Spinal cord (tissue), 10 donors: ENCODE data around the gene UBXN10. TPM values are rescaled to one million over a fixed set of nuclear protein-coding genes. Genes with fewer than 3 reads are reported as not detected.

Source experiments
- DNase-seq, 6 donors: peaks; one replicate each; pipeline versions ENCODE4 v3.0.0 to v3.0.0-alpha.2; 2013 to 2015; ENCODE audit warnings: low spot score in 6 of 6, low read depth in 4 of 6
- H3K27ac ChIP-seq: one replicate; pipeline ENCODE4 v1.5.1; 2013; ENCODE audit warnings: low read depth, low read length, control low read depth
- H3K27me3 ChIP-seq: one replicate; pipeline ENCODE4 v1.6.1; 2013; ENCODE audit warnings: low read length; ENCODE audit not compliant: control insufficient read depth, insufficient read depth
- H3K36me3 ChIP-seq: one replicate; pipeline ENCODE4 v1.6.1; 2013; ENCODE audit warnings: low read length; ENCODE audit not compliant: control insufficient read depth, insufficient read depth
- H3K4me1 ChIP-seq: one replicate; pipeline ENCODE4 v1.6.1; 2013; ENCODE audit warnings: low read length; ENCODE audit not compliant: control insufficient read depth, insufficient read depth
- H3K4me3 ChIP-seq: one replicate; pipeline ENCODE4 v1.5.1; 2013; ENCODE audit warnings: low read depth, low read length, control low read depth
- H3K9me3 ChIP-seq: one replicate; pipeline ENCODE4 v1.6.1; 2013; ENCODE audit warnings: low read length; ENCODE audit not compliant: control insufficient read depth, insufficient read depth
- WGBS: methylation state at CpG from one replicate; pipeline ENCODE4 v1.1.5; 2013; ENCODE audit warnings: missing lambda C conversion rate; ENCODE audit not compliant: insufficient coverage; 5-methylcytosine and 5-hydroxymethylcytosine counted together
- long read RNA-seq, 4 donors: transcript quantifications; one replicate each; lab custom pipeline, GENCODE V29; 2026
- polyA plus RNA-seq, 2 donors: library from polyadenylated mRNA; unstranded; fragments of 120-200 nt; gene quantifications; one replicate each; pipeline ENCODE4 v1.2.1, GENCODE V29; 2013; ENCODE audit not compliant: insufficient read length in 2 of 2
- total RNA-seq, 2 donors: library from RNA; depleted of rRNA in 1 of 2; stranded (reverse); fragments of 120-200 nt in 1 of 2; fragments of >200 nt in 1 of 2; gene quantifications; one replicate each; pipeline versions ENCODE4 v1.2.3 to v1.2.4, GENCODE V29; 2013 to 2014
- donor health status: healthy.

Gene UBXN10
- total RNA-seq (1 to 10 TPM; 4.2 to 9.8 TPM), polyA plus RNA-seq (1 to 10 TPM; 3.9 to 6.2 TPM)
- long read RNA-seq, donor 1, full-length matches to known transcripts = 3 of 3 reads
- long read RNA-seq, donor 1, partial matches to known transcripts = 0 of 3 reads
- long read RNA-seq, donor 1, other reads (novel, unspliced or antisense) = 0 of 3 reads
- long read RNA-seq, donor 2, full-length matches to known transcripts = 2 of 2 reads
- long read RNA-seq, donor 2, partial matches to known transcripts = 0 of 2 reads
- long read RNA-seq, donor 2, other reads (novel, unspliced or antisense) = 0 of 2 reads
- long read RNA-seq, donor 3, full-length matches to known transcripts = 2 of 2 reads
- long read RNA-seq, donor 3, partial matches to known transcripts = 0 of 2 reads
- long read RNA-seq, donor 3, other reads (novel, unspliced or antisense) = 0 of 2 reads
- long read RNA-seq, donor 4, full-length matches to known transcripts = 5 of 5 reads
- long read RNA-seq, donor 4, partial matches to known transcripts = 0 of 5 reads
- long read RNA-seq, donor 4, other reads (novel, unspliced or antisense) = 0 of 5 reads

DNA sequence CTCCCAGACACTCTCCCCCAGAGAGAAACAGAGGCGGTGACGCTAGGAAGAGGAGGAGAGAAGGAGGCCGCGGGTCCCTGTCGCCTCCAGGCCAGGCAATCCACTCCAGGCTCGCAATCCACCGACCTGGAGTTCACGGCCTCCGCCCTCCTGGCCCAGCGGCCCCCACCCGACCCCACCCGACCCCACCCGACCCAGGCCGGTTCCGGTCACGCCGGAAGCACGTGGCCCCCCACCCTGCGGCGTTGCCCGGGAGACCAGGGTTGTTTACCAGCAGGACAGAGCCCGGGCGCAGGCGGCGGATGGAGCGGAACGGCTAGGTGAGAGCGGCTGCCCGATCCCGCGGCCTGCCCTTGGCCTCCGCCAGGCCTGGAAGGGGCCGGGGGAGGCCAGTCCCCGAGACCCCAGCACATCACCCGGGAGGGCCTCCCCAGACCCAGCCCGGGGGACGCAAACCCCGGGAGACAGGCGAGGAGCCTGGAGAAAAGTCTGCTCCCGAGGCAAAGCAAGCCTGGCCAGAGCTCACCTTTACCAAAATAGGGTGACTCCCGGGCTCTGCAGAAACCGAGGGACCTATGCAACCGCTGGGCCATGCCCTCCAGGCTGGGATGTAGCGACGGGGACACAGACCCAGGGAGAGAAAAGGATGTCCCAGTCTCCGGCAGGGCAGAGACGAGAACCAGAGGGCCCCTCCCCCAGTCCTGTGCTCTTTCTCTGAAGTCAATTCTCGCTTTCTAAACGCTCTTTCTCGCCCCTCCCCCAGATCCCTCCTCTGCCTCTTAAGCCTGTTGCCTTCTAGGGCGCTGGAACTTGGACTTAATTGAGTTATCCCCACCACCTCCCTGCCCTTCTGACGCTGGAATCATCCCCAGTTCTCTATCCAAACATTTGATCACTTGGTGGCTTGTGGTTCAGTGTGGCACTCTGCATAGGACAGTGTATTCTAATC, at the start of gene UBXN10, which contains the start of gene PLA2G2C:
Gene UBXN10, plus strand, starts transcription at position 263 of the 949 bp plus-strand sequence. CDS start 4,466 bp downstream, outside the sequence.
Gene PLA2G2C, minus strand, starts transcription at position 685 of the 949 bp plus-strand sequence. CDS start 9,155 bp downstream, outside the sequence.
- no peaks in the 10 kb centered on the region for H3K9me3 ChIP-seq
- 3% methylated on average over 45 of the region's 52 CpGs for WGBS
- peak in 3 of 6 donors; percentile 36 to 77 (median 70) for DNase-seq
- peaks cover 26% of the 10 kb centered on the region for H3K4me1 ChIP-seq
- H3K4me3 ChIP-seq = peak within 1 kb of the TSS; percentile 46
- peaks cover 5% of the 10 kb centered on the region for H3K27me3 ChIP-seq
- H3K36me3 ChIP-seq = no peaks in the 10 kb centered on the region
- H3K27ac ChIP-seq = peak within 1 kb of the TSS; percentile 55

GRCh38 chr1:20136249-20136648, 49.6 kb upstream of the UBXN10 start:
- Histone ChIP-seq H3K27me3 (no peaks in the 10 kb centered on the region), H3K36me3 (no peaks in the 10 kb centered on the region), H3K27ac (no peak overlapping the region), H3K4me3 (no peak overlapping the region), H3K9me3 (no peaks in the 10 kb centered on the region), H3K4me1 (no peaks in the 10 kb centered on the region)
- DNase-seq = no peak
- 92% methylated on average over 3 of the region's 3 CpGs for WGBS

- Histone ChIP-seq H3K4me1 (no peaks in the 10 kb centered on the region), H3K9me3 (no peaks in the 10 kb centered on the region), H3K36me3 (no peaks in the 10 kb centered on the region), H3K4me3 (no peak overlapping the region), H3K27me3 (no peaks in the 10 kb centered on the region), H3K27ac (no peak overlapping the region)
- DNase-seq = no peak
- WGBS = 95% methylated on average over 3 of the region's 4 CpGs
Measured at GRCh38 chr1:20137055-20137454, 48.8 kb upstream of the UBXN10 start.

GRCh38 chr1:20137604-20138003, 48.3 kb upstream of the UBXN10 start:
- Histone ChIP-seq H3K4me3 (no peak overlapping the region), H3K27ac (no peak overlapping the region), H3K27me3 (no peaks in the 10 kb centered on the region), H3K36me3 (no peaks in the 10 kb centered on the region), H3K9me3 (no peaks in the 10 kb centered on the region), H3K4me1 (no peaks in the 10 kb centered on the region)
- DNase-seq = no peak
- WGBS = 100% methylated on average over 1 of the region's 1 CpG

DNA sequence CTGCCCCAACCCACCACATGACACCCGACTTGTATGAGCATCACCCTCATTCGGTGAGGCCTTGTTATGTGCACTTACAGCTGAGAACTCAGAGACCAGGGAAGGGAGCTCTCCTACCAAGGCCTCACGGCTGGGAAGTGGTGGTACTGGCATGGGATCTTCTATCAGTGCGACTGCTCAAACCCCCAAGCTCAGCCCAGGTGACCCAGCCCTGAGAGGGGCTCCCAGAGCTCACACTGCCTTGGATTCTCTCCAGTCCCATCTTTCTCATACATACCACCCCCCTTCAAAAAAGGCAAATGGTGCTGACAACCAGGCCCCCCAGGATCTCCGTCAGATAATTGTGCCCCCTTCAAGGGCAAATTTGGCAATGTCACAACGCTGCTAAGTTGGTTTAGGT, 47.5 kb upstream of the UBXN10 start:
- Histone ChIP-seq H3K27me3 (no peaks in the 10 kb centered on the region), H3K9me3 (no peaks in the 10 kb centered on the region), H3K36me3 (no peaks in the 10 kb centered on the region), H3K27ac (no peak overlapping the region), H3K4me1 (no peaks in the 10 kb centered on the region), H3K4me3 (no peak overlapping the region)
- 100% methylated on average over 1 of the region's 6 CpGs for WGBS
- DNase-seq = no peak

GRCh38 chr1:20138961-20139550, 46.8 kb upstream of the UBXN10 start, which contains the start of gene PLA2G2F:
TSS of gene PLA2G2F (plus strand) at chr1:20139323. CDS start at chr1:20139428, 105 bp downstream.
- Histone ChIP-seq H3K27me3 (no peaks in the 10 kb centered on the region), H3K4me3 (no peak within 1 kb of the TSS), H3K9me3 (no peaks in the 10 kb centered on the region), H3K4me1 (no peaks in the 10 kb centered on the region), H3K27ac (no peak within 1 kb of the TSS), H3K36me3 (no peaks in the 10 kb centered on the region)
- no peak for DNase-seq
- 90% methylated on average over 8 of the region's 9 CpGs for WGBS

DNA sequence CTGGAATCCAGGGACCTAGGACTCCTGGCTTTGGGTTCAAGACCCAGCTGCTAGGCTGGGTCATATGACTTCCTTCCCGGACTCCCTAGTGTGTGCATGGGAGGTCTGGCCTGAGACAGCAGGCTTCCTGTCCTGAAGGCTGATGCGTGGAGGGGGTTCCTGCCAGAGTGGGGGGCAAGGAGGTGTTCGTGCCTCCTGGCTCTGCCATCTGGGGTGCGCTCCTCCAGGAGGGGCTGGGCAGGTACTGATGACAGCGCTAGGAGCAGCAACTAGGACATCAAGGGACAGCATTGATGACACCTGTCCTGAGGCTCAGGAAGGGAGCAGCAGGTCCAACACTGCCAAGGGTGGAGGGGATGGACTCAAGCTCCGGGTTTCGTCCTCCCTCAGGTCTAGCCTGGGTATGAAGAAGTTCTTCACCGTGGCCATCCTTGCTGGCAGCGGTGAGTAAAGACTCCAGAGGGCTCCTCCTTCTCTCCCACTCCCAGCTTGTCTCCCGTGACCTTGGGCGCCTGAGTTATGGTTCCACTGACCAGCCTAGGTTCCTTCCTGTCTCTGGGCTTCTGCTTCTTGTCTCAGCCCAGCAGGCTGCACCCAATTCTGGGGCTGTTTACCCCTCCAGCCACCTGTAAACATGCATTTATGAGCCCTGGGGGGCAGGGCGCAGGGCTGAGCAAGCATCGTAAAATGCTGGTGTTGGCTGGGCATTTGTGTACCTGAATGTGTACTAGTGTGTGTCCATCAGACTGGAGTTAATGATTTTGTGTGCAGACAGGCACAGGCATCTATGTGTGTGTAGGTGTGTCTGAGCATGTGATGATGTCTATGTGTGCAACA, 45.9 kb upstream of the UBXN10 start:
- no peak overlapping the region for H3K27ac ChIP-seq
- no peaks in the 10 kb centered on the region for H3K9me3 ChIP-seq
- H3K4me3 ChIP-seq = no peak overlapping the region
- DNase-seq = no peak
- no peaks in the 10 kb centered on the region for H3K4me1 ChIP-seq
- H3K27me3 ChIP-seq = no peaks in the 10 kb centered on the region
- 90% methylated on average over 12 of the region's 13 CpGs for WGBS
- no peaks in the 10 kb centered on the region for H3K36me3 ChIP-seq

DNA sequence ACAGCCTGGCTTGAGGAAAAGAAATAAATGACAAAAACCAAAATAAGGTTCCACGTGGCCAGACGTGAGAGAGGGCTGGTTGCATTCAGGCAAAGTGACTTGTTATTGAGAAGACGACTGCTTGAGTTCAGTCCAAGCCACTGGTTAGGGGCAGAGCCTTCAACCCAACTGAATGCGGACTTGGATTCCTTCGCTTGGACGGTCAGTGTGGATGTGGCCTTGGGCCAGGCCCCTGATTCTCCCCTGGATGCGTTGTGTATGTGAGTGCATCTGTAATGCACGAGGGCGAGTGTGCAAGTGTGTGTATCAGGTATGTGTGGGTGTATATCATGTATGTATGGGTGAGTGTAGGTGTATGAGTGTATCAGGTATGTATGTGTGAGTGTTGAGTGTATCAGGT, 44.9 kb upstream of the UBXN10 start:
- Histone ChIP-seq H3K9me3 (no peaks in the 10 kb centered on the region), H3K4me3 (no peak overlapping the region), H3K27me3 (no peaks in the 10 kb centered on the region), H3K4me1 (no peaks in the 10 kb centered on the region), H3K27ac (no peak overlapping the region), H3K36me3 (no peaks in the 10 kb centered on the region)
- DNase-seq = no peak
- WGBS = 89% methylated on average over 9 of the region's 9 CpGs
